Measurements from ENCODE around the gene GABPB1. TPM values are rescaled to one million over a fixed set of nuclear protein-coding genes. Genes with fewer than 3 reads are reported as not detected.

GABPB1 gene
- total RNA-seq, 1 experiment from 2014 or later, result 45.0 TPM

DNA sequence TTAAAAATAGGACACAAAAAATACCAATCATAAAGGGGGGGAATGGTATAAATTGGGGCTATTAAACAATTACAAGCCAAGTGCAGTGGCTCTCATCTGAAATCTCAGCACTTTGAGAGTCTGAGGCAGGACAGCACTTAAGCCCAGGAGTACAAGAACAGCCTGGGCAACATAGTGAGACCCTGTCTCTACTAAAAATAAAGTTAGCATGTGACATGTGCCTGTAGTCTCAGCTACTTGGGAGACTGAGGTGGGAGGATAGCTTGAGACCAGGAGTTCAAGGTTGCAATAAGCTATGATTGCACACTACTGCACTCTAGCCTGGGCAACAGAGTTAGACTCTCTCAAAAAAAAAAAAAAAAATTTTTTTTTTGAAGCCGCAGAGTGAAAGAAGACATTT is 23.8 kb upstream of the GABPB1 start:
- H2BK15ac ChIP-seq (ENCODE audit: low read depth, low read length), result no peak overlapping the region
- no peak for DNase-seq
- no peak overlapping the region for H3K56ac ChIP-seq (ENCODE audit: insufficient read length, low read depth, low read length)
- no peak overlapping the region for H2AK5ac ChIP-seq (ENCODE audit: insufficient read length, low read length)
- no peaks in the 10 kb centered on the region for H4K20me1 ChIP-seq (ENCODE audit: control insufficient read depth, insufficient read depth, insufficient read length)
- no peak overlapping the region for H4K5ac ChIP-seq (ENCODE audit: insufficient read length, low read depth, low read length)
- no peak overlapping the region for H2BK5ac ChIP-seq (ENCODE audit: insufficient read length, low read length)
- H3K27me3 ChIP-seq (ENCODE audit: insufficient read depth, low read length), result no peaks in the 10 kb centered on the region
- Mint-ChIP-seq H3K36me3 (ENCODE audit: insufficient read depth in 1 of 3, low read depth in 3 of 3) (no peaks in the 10 kb centered on the region), H3K4me1 (peaks cover 5% of the 10 kb centered on the region in 2 experiments), H3K27me3 (ENCODE audit: low read depth) (no peaks in the 10 kb centered on the region), H3K27ac (no peak overlapping the region), H3K9me3 (no peaks in the 10 kb centered on the region; a peak in 1 of 5 replicates), H3K4me3 (no peak overlapping the region)
- WGBS (ENCODE audit: extremely low coverage, insufficient read length, low lambda C conversion rate), result no CpG with 5 or more reads among the region's 1 CpG
- TF ChIP-seq, protein P1, sequence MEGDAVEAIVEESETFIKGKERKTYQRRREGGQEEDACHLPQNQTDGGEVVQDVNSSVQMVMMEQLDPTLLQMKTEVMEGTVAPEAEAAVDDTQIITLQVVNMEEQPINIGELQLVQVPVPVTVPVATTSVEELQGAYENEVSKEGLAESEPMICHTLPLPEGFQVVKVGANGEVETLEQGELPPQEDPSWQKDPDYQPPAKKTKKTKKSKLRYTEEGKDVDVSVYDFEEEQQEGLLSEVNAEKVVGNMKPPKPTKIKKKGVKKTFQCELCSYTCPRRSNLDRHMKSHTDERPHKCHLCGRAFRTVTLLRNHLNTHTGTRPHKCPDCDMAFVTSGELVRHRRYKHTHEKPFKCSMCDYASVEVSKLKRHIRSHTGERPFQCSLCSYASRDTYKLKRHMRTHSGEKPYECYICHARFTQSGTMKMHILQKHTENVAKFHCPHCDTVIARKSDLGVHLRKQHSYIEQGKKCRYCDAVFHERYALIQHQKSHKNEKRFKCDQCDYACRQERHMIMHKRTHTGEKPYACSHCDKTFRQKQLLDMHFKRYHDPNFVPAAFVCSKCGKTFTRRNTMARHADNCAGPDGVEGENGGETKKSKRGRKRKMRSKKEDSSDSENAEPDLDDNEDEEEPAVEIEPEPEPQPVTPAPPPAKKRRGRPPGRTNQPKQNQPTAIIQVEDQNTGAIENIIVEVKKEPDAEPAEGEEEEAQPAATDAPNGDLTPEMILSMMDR (conservative IDR thresholded peaks at IDR 0.05), result no peak
- H3K9ac ChIP-seq (ENCODE audit: extremely low read depth, insufficient read length, low read length), result no peak overlapping the region
- H3K23me2 ChIP-seq (ENCODE audit: insufficient read length, low read depth, low read length, poor library complexity, severe bottlenecking), result no peaks in the 10 kb centered on the region
- no peak overlapping the region for H3K4me2 ChIP-seq (ENCODE audit: insufficient read depth, insufficient read length, low read length)
- no peak overlapping the region for H3K27ac ChIP-seq (ENCODE audit: insufficient read length, low read depth, low read length)
- no peaks in the 10 kb centered on the region for H3K9me3 ChIP-seq (ENCODE audit: control insufficient read depth, low read depth, low read length)
- no peak overlapping the region for H3K4ac ChIP-seq (ENCODE audit: low read depth, low read length)
- H4K91ac ChIP-seq (ENCODE audit: insufficient read length, low read depth, low read length), result no peak overlapping the region
- no peak overlapping the region for H3K18ac ChIP-seq (ENCODE audit: insufficient read length, low read depth, low read length)
- no peaks in the 10 kb centered on the region for H3K79me2 ChIP-seq (ENCODE audit: insufficient read depth, low read length)
- no peak overlapping the region for H2BK12ac ChIP-seq (ENCODE audit: insufficient read length, low read depth, low read length)
- H2BK20ac ChIP-seq (ENCODE audit: low read depth, low read length, poor library complexity, severe bottlenecking), result no peak overlapping the region
- no peaks in the 10 kb centered on the region for H3K4me1 ChIP-seq (ENCODE audit: insufficient read depth, low read length)
- no peaks in the 10 kb centered on the region for H3K79me1 ChIP-seq (ENCODE audit: insufficient read depth, low read depth, low read length, poor library complexity, severe bottlenecking)
- H3K23ac ChIP-seq (ENCODE audit: insufficient read length, low read depth, low read length), result no peak overlapping the region
- H2BK120ac ChIP-seq (ENCODE audit: low read depth, low read length, poor library complexity, severe bottlenecking), result no peak overlapping the region
- H3K14ac ChIP-seq (ENCODE audit: insufficient read depth, low read length), result no peak overlapping the region
- H3T11ph ChIP-seq (ENCODE audit: low read length), result no peak overlapping the region
- no peak overlapping the region for H4K8ac ChIP-seq (replicated peaks; ENCODE audit: insufficient read length, low read depth, low read length)
- no peak overlapping the region for H2AFZ ChIP-seq (ENCODE audit: low read length)
